Gastroesophageal sphincter (tissue), 3 donors: ENCODE results near the gene KCNIP4.

ENCODE experiments used
- POLR2AphosphoS5 ChIP-seq: sonication (generic); formaldehyde crosslinking; IDR thresholded peaks from one replicate; pipeline ENCODE4 v1.6.1; 2017; ENCODE audit warnings: antibody characterized with exemption
- TF ChIP-seq, protein P1 (sequence below), 4 experiments: fragments of 200-600 bp in 2 of 4; fragments of 450-650 bp in 2 of 4; sonication (generic) in 1 of 4; IDR thresholded peaks; one replicate each; pipeline ENCODE4 v1.5.1; 2017 to 2019; ENCODE audit warnings: antibody characterized with exemption in 4 of 4, mild to moderate bottlenecking in 2 of 4, moderate library complexity in 2 of 4

DNA sequence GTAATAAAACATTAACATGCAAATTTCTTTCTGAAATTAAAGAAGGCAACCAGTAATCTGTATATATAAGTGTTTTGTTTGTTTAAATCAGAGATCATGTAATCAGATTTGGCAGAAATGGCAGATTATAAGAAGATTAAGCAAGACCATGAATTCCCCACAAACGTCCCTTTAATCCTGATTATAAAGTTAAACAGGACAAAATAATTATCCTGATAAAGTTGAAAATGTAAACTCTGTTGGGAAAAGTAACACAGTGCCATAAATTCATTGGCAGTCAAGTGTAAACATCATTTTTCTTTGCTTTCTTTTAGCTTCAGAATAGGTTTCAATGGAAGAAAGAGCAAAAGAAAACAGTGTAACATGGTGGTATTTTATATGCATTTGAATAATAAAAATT lies 256.3 kb downstream of the KCNIP4 start:
- no peak for TF ChIP-seq POLR2AphosphoS5
- TF ChIP-seq, protein P1, sequence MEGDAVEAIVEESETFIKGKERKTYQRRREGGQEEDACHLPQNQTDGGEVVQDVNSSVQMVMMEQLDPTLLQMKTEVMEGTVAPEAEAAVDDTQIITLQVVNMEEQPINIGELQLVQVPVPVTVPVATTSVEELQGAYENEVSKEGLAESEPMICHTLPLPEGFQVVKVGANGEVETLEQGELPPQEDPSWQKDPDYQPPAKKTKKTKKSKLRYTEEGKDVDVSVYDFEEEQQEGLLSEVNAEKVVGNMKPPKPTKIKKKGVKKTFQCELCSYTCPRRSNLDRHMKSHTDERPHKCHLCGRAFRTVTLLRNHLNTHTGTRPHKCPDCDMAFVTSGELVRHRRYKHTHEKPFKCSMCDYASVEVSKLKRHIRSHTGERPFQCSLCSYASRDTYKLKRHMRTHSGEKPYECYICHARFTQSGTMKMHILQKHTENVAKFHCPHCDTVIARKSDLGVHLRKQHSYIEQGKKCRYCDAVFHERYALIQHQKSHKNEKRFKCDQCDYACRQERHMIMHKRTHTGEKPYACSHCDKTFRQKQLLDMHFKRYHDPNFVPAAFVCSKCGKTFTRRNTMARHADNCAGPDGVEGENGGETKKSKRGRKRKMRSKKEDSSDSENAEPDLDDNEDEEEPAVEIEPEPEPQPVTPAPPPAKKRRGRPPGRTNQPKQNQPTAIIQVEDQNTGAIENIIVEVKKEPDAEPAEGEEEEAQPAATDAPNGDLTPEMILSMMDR (IDR thresholded peaks at IDR 0.05): no peak
